CD8-positive, alpha-beta memory T cell (primary cell): ENCODE data around the gene DDX49. TPM values are rescaled to one million over a fixed set of nuclear protein-coding genes. Genes with fewer than 3 reads are reported as not detected.

Source experiments
- CTCF ChIA-PET: fragments of 350-600 bp; sonication (Branson Sonifier 250); formaldehyde crosslinking; loops from one replicate; lab custom pipeline; 2021; ENCODE audit warnings: antibody characterized with exemption; lab: Charles Lee
- POLR2A ChIA-PET: fragments of 350-600 bp; sonication (Branson Sonifier 250); formaldehyde crosslinking; loops from one replicate; lab custom pipeline; 2021; ENCODE audit warnings: antibody characterized with exemption; lab: Charles Lee
- DNase-seq, 5 donors: peaks; one replicate each; pipeline versions ENCODE4 v3.0.0 to v3.0.0-alpha.2; 2020 to 2022; ENCODE audit warnings: mixed read lengths in 1 of 5
- H3K27ac ChIP-seq: one replicate; pipeline ENCODE4 v1.7.0; 2013; ENCODE audit warnings: low read depth, mild to moderate bottlenecking, low read length, moderate library complexity
- H3K27me3 ChIP-seq: 2 replicates; pipeline ENCODE4 v1.7.0; 2013; ENCODE audit warnings: low read length, mild to moderate bottlenecking; ENCODE audit not compliant: insufficient read depth, poor library complexity, severe bottlenecking
- H3K36me3 ChIP-seq: 2 replicates; pipeline ENCODE4 v1.7.0; 2013; ENCODE audit warnings: mild to moderate bottlenecking, low read length, moderate library complexity; ENCODE audit not compliant: insufficient read depth
- H3K4me1 ChIP-seq: 2 replicates; pipeline ENCODE4 v1.7.0; 2013; ENCODE audit warnings: mild to moderate bottlenecking, low read length, moderate library complexity; ENCODE audit not compliant: insufficient read depth
- H3K4me3 ChIP-seq: 2 replicates; pipeline ENCODE4 v1.7.0; 2013; ENCODE audit warnings: mild to moderate bottlenecking, low read length
- H3K9me3 ChIP-seq: 2 replicates; pipeline ENCODE4 v1.7.0; 2013; ENCODE audit warnings: mild to moderate bottlenecking, low read length
- H3K27ac Mint-ChIP-seq, 8 donors: one replicate each; pipeline ENCODE4 v1.8.0; 2020 to 2021; ENCODE audit warnings: mixed read lengths in 8 of 8, mild to moderate bottlenecking in 6 of 8, inconsistent platforms in 3 of 8, moderate library complexity in 3 of 8
- H3K27me3 Mint-ChIP-seq, 2 donors: one replicate each; pipeline ENCODE4 v1.8.0; 2020 to 2021; ENCODE audit warnings: mixed read lengths in 2 of 2, mild to moderate bottlenecking in 1 of 2, moderate library complexity in 1 of 2
- H3K36me3 Mint-ChIP-seq, 3 donors: one replicate each; pipeline ENCODE4 v1.8.0; 2020 to 2021; ENCODE audit warnings: mixed read lengths in 3 of 3, inconsistent platforms in 1 of 3, mild to moderate bottlenecking in 1 of 3
- H3K4me1 Mint-ChIP-seq, 3 donors: one replicate each; pipeline ENCODE4 v1.8.0; 2020 to 2021; ENCODE audit warnings: mixed read lengths in 3 of 3, inconsistent platforms in 1 of 3, mild to moderate bottlenecking in 1 of 3
- H3K4me3 Mint-ChIP-seq, 7 donors: one replicate each; pipeline ENCODE4 v1.8.0; 2020 to 2021; ENCODE audit warnings: mixed read lengths in 7 of 7, mild to moderate bottlenecking in 6 of 7, moderate library complexity in 4 of 7, inconsistent platforms in 2 of 7
- H3K9me3 Mint-ChIP-seq, 5 donors: one replicate each; pipeline ENCODE4 v1.8.0; 2020 to 2022; ENCODE audit warnings: mixed read lengths in 5 of 5, mild to moderate bottlenecking in 3 of 5, moderate library complexity in 2 of 5, inconsistent platforms in 1 of 5
- polyA plus RNA-seq: library from polyadenylated mRNA; unstranded; fragments of 300-500 nt; fragmentation: Illumina TruSeq; gene quantifications from one replicate; pipeline ENCODE4 v1.2.3, GENCODE V29; 2021
- total RNA-seq, 2 experiments: library from RNA; stranded (reverse); gene quantifications; one replicate each; pipeline ENCODE4 v1.2.3, GENCODE V29; 2021

Gene DDX49
- total and polyA plus RNA-seq, 3 experiments from 2014 or later: 28.5 to 95.1 (median 92.5) TPM

GRCh38 chr19:18903156-18904037, 16.1 kb upstream of the DDX49 start:
- no peak for DNase-seq
- H3K27ac Mint-ChIP-seq: no peak overlapping the region
- no peaks in the 10 kb centered on the region for H3K27me3 Mint-ChIP-seq
- Histone ChIP-seq H3K27ac (no peak overlapping the region), H3K9me3 (no peaks in the 10 kb centered on the region), H3K4me3 (no peak overlapping the region), H3K36me3 (peaks cover 26% of the 10 kb centered on the region), H3K27me3 (no peaks in the 10 kb centered on the region), H3K4me1 (no peaks in the 10 kb centered on the region)
- H3K4me1 Mint-ChIP-seq: no peaks in the 10 kb centered on the region
- ChIA-PET POLR2A (no interaction called here), CTCF (no interaction called here)
- no peak overlapping the region for H3K4me3 Mint-ChIP-seq
- H3K9me3 Mint-ChIP-seq: no peaks in the 10 kb centered on the region
- H3K36me3 Mint-ChIP-seq: peaks cover 0 to 77% (median 1%) of the 10 kb centered on the region in 3 donors

- H3K36me3 ChIP-seq: peaks cover 26% of the 10 kb centered on the region
- POLR2A ChIA-PET: no interaction called here
- Mint-ChIP-seq H3K9me3 (no peaks in the 10 kb centered on the region), H3K4me3 (no peak overlapping the region), H3K27ac (no peak overlapping the region), H3K4me1 (no peaks in the 10 kb centered on the region), H3K36me3 (peaks cover 0 to 78% (median 2%) of the 10 kb centered on the region in 3 donors), H3K27me3 (no peaks in the 10 kb centered on the region)
- no peaks in the 10 kb centered on the region for H3K27me3 ChIP-seq
- H3K27ac ChIP-seq: no peak overlapping the region
- no peaks in the 10 kb centered on the region for H3K9me3 ChIP-seq
- DNase-seq: no peak
- CTCF ChIA-PET: no interaction called here
- no peak overlapping the region for H3K4me3 ChIP-seq
- no peaks in the 10 kb centered on the region for H3K4me1 ChIP-seq
Measured at GRCh38 chr19:18904334-18905057, 15.0 kb upstream of the DDX49 start.

GRCh38 chr19:18905058-18905456, 14.5 kb upstream of the DDX49 start:
- H3K4me1 Mint-ChIP-seq: peaks cover 0 to 2% (median 0%) of the 10 kb centered on the region in 3 donors
- H3K27me3 Mint-ChIP-seq: no peaks in the 10 kb centered on the region
- H3K27ac Mint-ChIP-seq: no peak overlapping the region
- H3K27ac ChIP-seq: no peak overlapping the region
- H3K9me3 Mint-ChIP-seq: no peaks in the 10 kb centered on the region
- ChIA-PET CTCF (no interaction called here), POLR2A (no interaction called here)
- no peak overlapping the region for H3K4me3 ChIP-seq
- H3K4me1 ChIP-seq: no peaks in the 10 kb centered on the region
- no peaks in the 10 kb centered on the region for H3K27me3 ChIP-seq
- no peak overlapping the region for H3K4me3 Mint-ChIP-seq
- H3K9me3 ChIP-seq: no peaks in the 10 kb centered on the region
- peaks cover 26% of the 10 kb centered on the region for H3K36me3 ChIP-seq
- no peak for DNase-seq
- H3K36me3 Mint-ChIP-seq: peaks cover 0 to 78% (median 6%) of the 10 kb centered on the region in 3 donors

- Mint-ChIP-seq H3K36me3 (peaks cover 0 to 75% (median 6%) of the 10 kb centered on the region in 3 donors), H3K4me3 (peak overlapping the region in 1 of 7 donors; percentile 24), H3K9me3 (no peaks in the 10 kb centered on the region), H3K27ac (no peak overlapping the region), H3K27me3 (no peaks in the 10 kb centered on the region), H3K4me1 (peaks cover 0 to 2% (median 0%) of the 10 kb centered on the region in 3 donors)
- Histone ChIP-seq H3K27ac (no peak overlapping the region), H3K9me3 (no peaks in the 10 kb centered on the region), H3K4me1 (no peaks in the 10 kb centered on the region), H3K27me3 (no peaks in the 10 kb centered on the region), H3K36me3 (peaks cover 26% of the 10 kb centered on the region), H3K4me3 (no peak overlapping the region)
- POLR2A ChIA-PET: no interaction called here
- no peak for DNase-seq
- CTCF ChIA-PET: no interaction called here
Measured at GRCh38 chr19:18905513-18906236, 13.8 kb upstream of the DDX49 start.

DNA sequence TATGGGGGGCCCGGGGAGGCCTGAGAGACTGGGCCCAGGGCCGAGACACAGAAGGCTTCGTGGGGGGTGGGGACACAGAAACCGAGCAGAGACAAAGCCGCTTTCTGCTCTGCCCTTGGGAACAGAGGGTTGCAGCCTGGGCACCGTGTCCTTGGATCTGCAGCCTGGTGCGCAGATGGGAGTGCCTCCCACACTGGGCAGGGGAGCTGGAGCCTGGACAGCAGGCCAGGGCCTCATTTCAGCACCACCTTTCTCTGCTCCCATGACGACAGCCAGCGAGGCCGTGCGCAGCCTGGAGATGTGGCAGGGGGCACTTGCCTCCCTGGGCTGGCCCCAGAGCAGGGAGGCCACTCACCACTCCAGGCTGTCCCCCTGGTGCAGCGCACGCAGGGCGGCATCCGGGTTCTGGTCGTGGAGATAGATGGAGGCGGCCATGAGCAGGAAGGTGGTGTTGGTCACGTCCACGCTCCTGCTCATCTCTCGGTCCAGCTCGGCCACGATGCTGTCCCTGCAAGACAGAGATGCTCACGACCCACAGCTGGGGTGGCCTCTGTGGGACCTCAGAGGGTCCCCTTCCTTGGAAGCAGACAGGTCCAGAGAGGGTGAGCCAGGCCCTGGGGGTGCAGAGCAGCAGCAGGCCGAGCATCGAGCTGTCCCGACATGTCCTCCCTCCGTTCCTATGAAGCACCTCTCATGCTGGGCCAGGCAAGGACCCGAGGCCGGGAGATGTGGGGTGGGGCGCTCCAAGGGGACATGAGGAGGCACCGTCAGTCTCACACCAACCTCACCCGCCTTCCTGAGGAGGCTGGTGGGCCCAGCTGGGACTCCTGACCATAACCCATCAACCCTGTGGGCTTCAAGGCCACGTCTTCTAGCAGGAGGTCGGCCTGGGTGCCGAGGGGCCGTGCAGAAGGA, 12.7 kb upstream of the DDX49 start:
- peaks cover 0 to 2% (median 0%) of the 10 kb centered on the region in 3 donors for H3K4me1 Mint-ChIP-seq
- DNase-seq: no peak
- no peak overlapping the region for H3K27ac ChIP-seq
- H3K27me3 Mint-ChIP-seq: no peaks in the 10 kb centered on the region
- H3K9me3 ChIP-seq: no peaks in the 10 kb centered on the region
- peaks cover 26% of the 10 kb centered on the region for H3K36me3 ChIP-seq
- H3K9me3 Mint-ChIP-seq: no peaks in the 10 kb centered on the region
- CTCF ChIA-PET: no interaction called here
- no peak overlapping the region for H3K4me3 ChIP-seq
- no peaks in the 10 kb centered on the region for H3K27me3 ChIP-seq
- H3K27ac Mint-ChIP-seq: no peak overlapping the region
- POLR2A ChIA-PET: no interaction called here
- peaks cover 0 to 72% (median 4%) of the 10 kb centered on the region in 3 donors for H3K36me3 Mint-ChIP-seq
- no peak overlapping the region for H3K4me3 Mint-ChIP-seq
- no peaks in the 10 kb centered on the region for H3K4me1 ChIP-seq

- H3K36me3 Mint-ChIP-seq: peaks cover 0 to 78% (median 7%) of the 10 kb centered on the region in 3 donors
- peaks cover 4 to 13% (median 7%) of the 10 kb centered on the region in 3 donors for H3K4me1 Mint-ChIP-seq
- no peak overlapping the region for H3K4me3 ChIP-seq
- no peaks in the 10 kb centered on the region for H3K4me1 ChIP-seq
- H3K9me3 Mint-ChIP-seq: no peaks in the 10 kb centered on the region
- H3K27me3 ChIP-seq: no peaks in the 10 kb centered on the region
- CTCF ChIA-PET: no interaction called here
- peaks cover 26% of the 10 kb centered on the region for H3K36me3 ChIP-seq
- peaks cover 0 to 2% of the 10 kb centered on the region in 2 donors for H3K27me3 Mint-ChIP-seq
- H3K27ac Mint-ChIP-seq: no peak overlapping the region
- H3K9me3 ChIP-seq: no peaks in the 10 kb centered on the region
- H3K27ac ChIP-seq: no peak overlapping the region
- no peak overlapping the region for H3K4me3 Mint-ChIP-seq
- POLR2A ChIA-PET: no interaction called here
- DNase-seq: no peak
Measured at GRCh38 chr19:18908917-18909619, 10.4 kb upstream of the DDX49 start.

DNA sequence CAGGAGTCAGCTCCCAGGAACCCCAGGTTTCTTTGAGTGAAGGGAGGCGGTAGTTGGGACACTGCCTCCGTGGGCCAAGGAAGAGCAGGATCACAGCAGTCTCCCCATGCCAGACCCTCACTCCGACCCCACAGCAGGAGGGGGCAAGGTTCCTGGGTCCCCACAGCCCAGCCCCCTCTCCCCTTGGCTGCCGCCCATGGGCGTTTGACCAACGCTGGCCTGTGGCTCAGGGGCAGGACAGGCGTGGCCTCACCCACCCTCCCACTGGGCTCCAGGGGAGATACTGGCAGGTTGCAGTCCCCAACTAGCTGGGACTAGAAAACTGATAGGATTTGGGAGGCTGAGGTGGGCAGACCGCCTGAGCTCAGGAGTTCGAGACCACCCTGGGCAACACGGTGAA, 9.5 kb upstream of the DDX49 start:
- Mint-ChIP-seq H3K36me3 (peaks cover 0 to 79% (median 7%) of the 10 kb centered on the region in 3 donors), H3K27ac (no peak overlapping the region), H3K4me3 (no peak overlapping the region), H3K9me3 (no peaks in the 10 kb centered on the region), H3K27me3 (peaks cover 0 to 2% of the 10 kb centered on the region in 2 donors), H3K4me1 (peaks cover 6 to 14% (median 8%) of the 10 kb centered on the region in 3 donors)
- no peaks in the 10 kb centered on the region for H3K4me1 ChIP-seq
- H3K4me3 ChIP-seq: no peak overlapping the region
- H3K9me3 ChIP-seq: no peaks in the 10 kb centered on the region
- ChIA-PET CTCF (interaction anchor here (0.9 kb wide), 1 partner anchor 9 kb away, joined by 3 read pairs; the partner anchor contains the start of genes COPE and DDX49), POLR2A (no interaction called here)
- DNase-seq: no peak
- H3K27ac ChIP-seq: no peak overlapping the region
- no peaks in the 10 kb centered on the region for H3K27me3 ChIP-seq
- H3K36me3 ChIP-seq: peaks cover 18% of the 10 kb centered on the region
